Ovary (tissue), 3 donors: ENCODE measurements around the gene KLF12.

Experiments used
- CTCF ChIP-seq, 3 donors: fragments of 450-650 bp in 2 of 3; fragments of 200-600 bp in 1 of 3; IDR thresholded peaks; one replicate each; pipeline versions ENCODE4 v1.5.1 to v1.8.0; 2016 to 2022; ENCODE audit warnings: antibody characterized with exemption in 3 of 3, mild to moderate bottlenecking in 1 of 3
- EP300 ChIP-seq: sonication (generic); formaldehyde crosslinking; IDR thresholded peaks from one replicate; pipeline ENCODE4 v1.6.1; 2017; ENCODE audit warnings: antibody characterized with exemption
- POLR2A ChIP-seq: fragments of 450-650 bp; IDR thresholded peaks from one replicate; pipeline ENCODE4 v1.6.1; 2017; ENCODE audit warnings: antibody characterized with exemption, mild to moderate bottlenecking, moderate library complexity
- donor health status: DM: no; HTN: no; CAD: no.

GRCh38 chr13:74114202-74114601, 20.0 kb downstream of the KLF12 start:
- TF ChIP-seq CTCF (IDR thresholded peaks at IDR 0.05) (no peak), EP300 (no peak), POLR2A (no peak)
